Osteoblast (primary cell): ENCODE results near the gene CYP26C1. TPM values are rescaled to one million over a fixed set of nuclear protein-coding genes. Genes with fewer than 3 reads are reported as not detected.

Experiments
- DNase-seq: peaks from one replicate; pipeline ENCODE4 v3.0.0; 2011; ENCODE audit warnings: low spot score, mixed read lengths; ENCODE audit not compliant: insufficient read length; ENCODE audit errors: missing footprints
- H2AFZ ChIP-seq: 2 replicates; pipeline ENCODE4 v1.6.0; 2011; ENCODE audit warnings: mild to moderate bottlenecking, low read length
- H3K27ac ChIP-seq: 2 replicates; pipeline ENCODE4 v1.5.1; 2011; ENCODE audit warnings: mild to moderate bottlenecking, low read depth, low read length, moderate library complexity
- H3K27me3 ChIP-seq: 2 replicates; pipeline ENCODE4 v1.6.0; 2012; ENCODE audit warnings: mild to moderate bottlenecking, control low read depth, inconsistent platforms, low read length, moderate library complexity; ENCODE audit not compliant: insufficient read depth
- H3K36me3 ChIP-seq: 2 replicates; pipeline ENCODE4 v1.5.1; 2011; ENCODE audit warnings: mild to moderate bottlenecking, low read length, control low read depth, moderate library complexity; ENCODE audit not compliant: insufficient read depth
- H3K4me1 ChIP-seq: 2 replicates; pipeline ENCODE4 v1.5.1; 2011; ENCODE audit warnings: mild to moderate bottlenecking, low read length, control low read depth, moderate library complexity; ENCODE audit not compliant: insufficient read depth
- H3K4me2 ChIP-seq: 2 replicates; pipeline ENCODE4 v1.6.0; 2011; ENCODE audit warnings: mild to moderate bottlenecking, low read length; ENCODE audit not compliant: insufficient read depth
- H3K4me3 ChIP-seq: fragments of 200-600 bp; sonication (generic); 3 replicates; pipeline ENCODE4 v1.5.1; 2012; ENCODE audit warnings: mild to moderate bottlenecking, low read length, inconsistent platforms; ENCODE audit not compliant: insufficient read depth
- H3K79me2 ChIP-seq: 2 replicates; pipeline ENCODE4 v1.6.0; 2012; ENCODE audit warnings: mild to moderate bottlenecking, low read length, control low read depth, inconsistent platforms; ENCODE audit not compliant: insufficient read depth
- H3K9me3 ChIP-seq: 2 replicates; pipeline ENCODE4 v1.5.1; 2011; ENCODE audit warnings: low read depth, low read length, control low read depth
- H4K20me1 ChIP-seq: 2 replicates; pipeline ENCODE4 v1.6.0; 2012; ENCODE audit warnings: mild to moderate bottlenecking, low read length, control low read depth; ENCODE audit not compliant: insufficient read depth
- CTCF ChIP-seq: IDR thresholded peaks from 2 replicates; pipeline ENCODE4 v1.5.1; 2011; ENCODE audit warnings: mild to moderate bottlenecking, low read depth, low read length, moderate library complexity; ENCODE audit errors: extremely low read depth
- total RNA-seq: library from RNA; depleted of rRNA; stranded (reverse); fragments of >200 nt; gene quantifications from 2 replicates; pipeline ENCODE4 v1.2.3, GENCODE V29; 2012

Gene CYP26C1
- total RNA-seq, 1 donor = under 0.01 TPM

- Histone ChIP-seq H3K79me2 (no peaks in the 10 kb centered on the region), H3K4me3 (no peak overlapping the region), H3K9me3 (no peaks in the 10 kb centered on the region), H3K4me2 (peak overlapping the region; percentile 3), H3K27ac (no peak overlapping the region), H3K27me3 (no peaks in the 10 kb centered on the region), H2AFZ (no peak overlapping the region), H3K4me1 (peaks cover 22% of the 10 kb centered on the region), H3K36me3 (no peaks in the 10 kb centered on the region), H4K20me1 (no peaks in the 10 kb centered on the region)
- DNase-seq = no peak
- no peak for TF ChIP-seq CTCF
These were observed 28.3 kb upstream of the CYP26C1 start for GRCh38 chr10:93032105-93032808.

GRCh38 chr10:93032809-93033137, 27.8 kb upstream of the CYP26C1 start:
- Histone ChIP-seq H3K4me2 (no peak overlapping the region), H3K36me3 (no peaks in the 10 kb centered on the region), H4K20me1 (no peaks in the 10 kb centered on the region), H3K4me1 (peaks cover 22% of the 10 kb centered on the region), H3K79me2 (no peaks in the 10 kb centered on the region), H2AFZ (no peak overlapping the region), H3K4me3 (no peak overlapping the region), H3K27me3 (no peaks in the 10 kb centered on the region), H3K27ac (no peak overlapping the region), H3K9me3 (no peaks in the 10 kb centered on the region)
- DNase-seq = no peak
- no peak for TF ChIP-seq CTCF

DNA sequence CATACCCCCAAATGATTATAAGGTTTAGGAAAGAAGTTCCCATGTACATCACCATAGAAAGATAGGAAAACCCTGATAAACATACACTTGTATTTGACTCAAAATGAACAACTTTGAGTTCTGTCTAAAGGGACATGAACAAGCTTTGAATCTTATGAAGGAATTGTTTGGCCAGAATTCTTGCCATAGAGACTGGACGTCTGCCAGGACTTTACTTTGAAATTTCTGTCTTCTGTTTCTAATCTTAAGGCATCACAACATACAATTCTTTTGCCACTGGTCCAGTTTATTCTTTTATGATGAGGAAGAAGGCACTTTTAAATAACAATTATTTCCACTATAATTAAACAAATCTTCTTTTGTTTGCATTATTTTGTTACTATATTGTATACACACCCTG, 26.2 kb upstream of the CYP26C1 start:
- no peak overlapping the region for H3K27ac ChIP-seq
- no peaks in the 10 kb centered on the region for H3K27me3 ChIP-seq
- no peak overlapping the region for H3K4me3 ChIP-seq
- peaks cover 22% of the 10 kb centered on the region for H3K4me1 ChIP-seq
- no peaks in the 10 kb centered on the region for H4K20me1 ChIP-seq
- no peaks in the 10 kb centered on the region for H3K36me3 ChIP-seq
- no peaks in the 10 kb centered on the region for H3K9me3 ChIP-seq
- H3K79me2 ChIP-seq = no peaks in the 10 kb centered on the region
- no peak overlapping the region for H3K4me2 ChIP-seq
- no peak for TF ChIP-seq CTCF
- H2AFZ ChIP-seq = no peak overlapping the region
- no peak for DNase-seq

DNA sequence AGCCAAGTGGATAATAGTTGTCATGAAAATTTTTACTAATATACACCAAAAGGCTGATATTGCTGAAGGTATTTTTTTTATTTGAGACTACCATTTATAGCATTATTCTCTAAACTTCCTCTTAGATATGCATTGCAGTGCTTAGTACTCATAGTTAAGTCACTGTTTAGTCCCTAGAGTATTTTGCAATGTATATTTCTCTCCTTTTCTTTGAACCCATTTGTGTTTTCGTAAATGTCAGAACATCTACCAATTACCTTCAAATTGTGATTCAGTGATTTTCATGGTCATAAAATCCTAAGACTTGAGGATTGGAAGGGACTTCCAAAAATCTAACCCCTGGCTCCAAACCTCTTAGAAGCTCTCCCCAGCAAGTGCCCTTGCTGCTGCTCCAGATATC, 21.5 kb upstream of the CYP26C1 start:
- Histone ChIP-seq H3K36me3 (no peaks in the 10 kb centered on the region), H3K4me2 (peak overlapping the region; percentile 12), H3K4me3 (no peak overlapping the region), H3K27me3 (no peaks in the 10 kb centered on the region), H2AFZ (peak overlapping the region; percentile 33), H4K20me1 (no peaks in the 10 kb centered on the region), H3K4me1 (peaks cover 10% of the 10 kb centered on the region), H3K27ac (no peak overlapping the region), H3K79me2 (no peaks in the 10 kb centered on the region), H3K9me3 (no peaks in the 10 kb centered on the region)
- DNase-seq = peak; percentile 68
- no peak for TF ChIP-seq CTCF
